ENCODE results near the gene FNBP1L. TPM values are rescaled to one million over a fixed set of nuclear protein-coding genes. Genes with fewer than 3 reads are reported as not detected.

The FNBP1L gene
- total RNA-seq, 1 donor from 2014 or later: 162 TPM

GRCh38 chr1:93442741-93443140, 5.2 kb upstream of the FNBP1L start:
- Histone ChIP-seq H3K9ac (no peak overlapping the region), H3K27ac (no peak overlapping the region), H3K27me3 (no peaks in the 10 kb centered on the region), H3K79me2 (ENCODE audit: low read depth) (no peaks in the 10 kb centered on the region), H3K4me3 (no peak overlapping the region), H3K9me3 (ENCODE audit: low read depth) (no peaks in the 10 kb centered on the region), H2AFZ (replicated peaks) (no peak overlapping the region), H3K36me3 (no peaks in the 10 kb centered on the region), H3K4me2 (no peak overlapping the region), H4K20me1 (ENCODE audit: low read depth) (no peaks in the 10 kb centered on the region), H3F3A (ENCODE audit: low read depth) (peaks cover 3% of the 10 kb centered on the region), H3K4me1 (no peaks in the 10 kb centered on the region)
- no peaks in the 10 kb centered on the region for H3K9me3 Mint-ChIP-seq
- DNase-seq (ENCODE audit: low spot score): no peak
- H3K27ac Mint-ChIP-seq: no peak overlapping the region
- TF ChIP-seq CTCF (IDR thresholded peaks at IDR 0.05) (no peak), EZH2 (IDR thresholded peaks at IDR 0.05) (no peak), EZH2phosphoT487 (IDR thresholded peaks at IDR 0.05) (no peak)
- H3K4me3 Mint-ChIP-seq: no peak overlapping the region
- H3K4me1 Mint-ChIP-seq: peaks cover 3% of the 10 kb centered on the region
- H3K36me3 Mint-ChIP-seq: no peaks in the 10 kb centered on the region
- peaks cover 5% of the 10 kb centered on the region for H3K27me3 Mint-ChIP-seq (ENCODE audit: insufficient read depth, low read depth)

DNA sequence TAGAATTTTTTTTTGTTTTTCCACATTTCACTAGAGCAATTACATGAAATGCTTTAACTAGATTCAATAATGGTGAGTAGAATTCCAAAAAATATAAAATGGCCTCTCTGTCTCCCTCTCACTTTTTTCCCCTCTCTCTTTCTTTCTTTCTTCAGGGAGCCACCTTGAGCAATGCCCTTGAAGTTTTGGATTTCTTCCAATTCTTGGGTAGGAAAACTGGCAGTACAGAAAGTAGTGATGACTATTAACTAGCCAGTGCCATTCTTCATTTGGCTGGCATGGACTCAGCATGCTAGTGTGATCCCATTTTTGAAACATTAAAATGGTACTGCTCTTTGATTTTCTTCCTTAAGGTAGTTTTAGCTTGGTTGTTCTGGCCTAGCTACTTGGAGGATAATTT, 4.5 kb upstream of the FNBP1L start:
- Histone ChIP-seq H3K4me3 (no peak overlapping the region), H3K9me3 (ENCODE audit: low read depth) (no peaks in the 10 kb centered on the region), H2AFZ (replicated peaks) (no peak overlapping the region), H3K27me3 (no peaks in the 10 kb centered on the region), H3K4me2 (no peak overlapping the region), H3F3A (ENCODE audit: low read depth) (peaks cover 9% of the 10 kb centered on the region), H3K27ac (no peak overlapping the region), H3K79me2 (ENCODE audit: low read depth) (peaks cover 6% of the 10 kb centered on the region), H3K36me3 (no peaks in the 10 kb centered on the region), H3K4me1 (no peaks in the 10 kb centered on the region), H3K9ac (no peak overlapping the region), H4K20me1 (ENCODE audit: low read depth) (no peaks in the 10 kb centered on the region)
- no peak for DNase-seq (ENCODE audit: low spot score)
- H3K9me3 Mint-ChIP-seq: no peaks in the 10 kb centered on the region
- no peaks in the 10 kb centered on the region for H3K36me3 Mint-ChIP-seq
- TF ChIP-seq CTCF (IDR thresholded peaks at IDR 0.05): no peak
- TF ChIP-seq EZH2 (IDR thresholded peaks at IDR 0.05): no peak
- no peak for TF ChIP-seq EZH2phosphoT487 (IDR thresholded peaks at IDR 0.05)
- no peak overlapping the region for H3K27ac Mint-ChIP-seq
- peaks cover 5% of the 10 kb centered on the region for H3K27me3 Mint-ChIP-seq (ENCODE audit: insufficient read depth, low read depth)
- H3K4me3 Mint-ChIP-seq: no peak overlapping the region
- peaks cover 3% of the 10 kb centered on the region for H3K4me1 Mint-ChIP-seq

DNA sequence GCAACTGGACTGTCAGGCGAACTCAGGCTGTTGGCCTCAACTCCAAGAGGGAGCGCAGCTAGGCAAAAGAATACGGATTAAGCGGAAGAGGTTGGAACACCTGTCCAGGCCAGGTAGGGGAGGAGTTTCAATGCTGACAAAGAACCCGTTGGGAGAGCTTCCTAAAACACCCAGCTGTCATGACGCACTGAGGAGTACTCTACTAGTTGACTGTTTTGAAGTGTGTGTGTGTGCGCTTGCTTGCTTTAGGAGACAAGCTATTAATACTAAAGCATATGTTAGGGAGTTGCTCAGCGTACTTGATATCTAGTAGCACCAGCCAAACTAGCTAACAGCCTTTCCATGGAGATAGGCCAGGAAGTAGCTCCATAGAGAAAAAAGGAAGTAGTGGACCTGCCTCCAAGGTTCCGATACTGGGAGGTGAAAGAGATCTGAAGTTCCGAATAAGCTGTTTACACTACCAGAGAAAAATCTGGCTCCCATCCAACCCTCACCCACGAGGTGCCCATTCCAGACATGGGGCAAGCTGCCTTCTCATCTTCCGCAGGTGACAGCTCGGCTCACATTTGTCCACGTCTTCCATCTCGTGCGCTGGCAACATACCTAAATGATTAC, 974 bp upstream of the FNBP1L start:
- H3K4me1 Mint-ChIP-seq: peaks cover 16% of the 10 kb centered on the region
- H3K27ac Mint-ChIP-seq: no peak overlapping the region
- Histone ChIP-seq H2AFZ (replicated peaks) (peak overlapping the region; percentile 79), H3K4me3 (peak overlapping the region; percentile 96), H3K9ac (no peak overlapping the region), H3K79me2 (ENCODE audit: low read depth) (peaks cover 41% of the 10 kb centered on the region), H3F3A (ENCODE audit: low read depth) (peaks cover 20% of the 10 kb centered on the region), H3K9me3 (ENCODE audit: low read depth) (no peaks in the 10 kb centered on the region), H3K27ac (no peak overlapping the region), H3K27me3 (no peaks in the 10 kb centered on the region), H3K4me1 (peaks cover 19% of the 10 kb centered on the region), H3K4me2 (peak overlapping the region; percentile 94), H3K36me3 (no peaks in the 10 kb centered on the region), H4K20me1 (ENCODE audit: low read depth) (peaks cover 30% of the 10 kb centered on the region)
- H3K4me3 Mint-ChIP-seq: peak overlapping the region; percentile 89
- no peak for DNase-seq (ENCODE audit: low spot score)
- H3K27me3 Mint-ChIP-seq (ENCODE audit: insufficient read depth, low read depth): peaks cover 7% of the 10 kb centered on the region
- H3K36me3 Mint-ChIP-seq: peaks cover 11% of the 10 kb centered on the region
- TF ChIP-seq CTCF (IDR thresholded peaks at IDR 0.05) (no peak), EZH2phosphoT487 (IDR thresholded peaks at IDR 0.05) (no peak)
- H3K9me3 Mint-ChIP-seq: peaks cover under 1% of the 10 kb centered on the region

Data from neural progenitor cell (in vitro differentiated cells).